Measurements from ENCODE around the gene YES1. TPM values are rescaled to one million over a fixed set of nuclear protein-coding genes. Genes with fewer than 3 reads are reported as not detected.

YES1 gene
- total RNA-seq, 1 donor from 2014 or later: 209 TPM

DNA sequence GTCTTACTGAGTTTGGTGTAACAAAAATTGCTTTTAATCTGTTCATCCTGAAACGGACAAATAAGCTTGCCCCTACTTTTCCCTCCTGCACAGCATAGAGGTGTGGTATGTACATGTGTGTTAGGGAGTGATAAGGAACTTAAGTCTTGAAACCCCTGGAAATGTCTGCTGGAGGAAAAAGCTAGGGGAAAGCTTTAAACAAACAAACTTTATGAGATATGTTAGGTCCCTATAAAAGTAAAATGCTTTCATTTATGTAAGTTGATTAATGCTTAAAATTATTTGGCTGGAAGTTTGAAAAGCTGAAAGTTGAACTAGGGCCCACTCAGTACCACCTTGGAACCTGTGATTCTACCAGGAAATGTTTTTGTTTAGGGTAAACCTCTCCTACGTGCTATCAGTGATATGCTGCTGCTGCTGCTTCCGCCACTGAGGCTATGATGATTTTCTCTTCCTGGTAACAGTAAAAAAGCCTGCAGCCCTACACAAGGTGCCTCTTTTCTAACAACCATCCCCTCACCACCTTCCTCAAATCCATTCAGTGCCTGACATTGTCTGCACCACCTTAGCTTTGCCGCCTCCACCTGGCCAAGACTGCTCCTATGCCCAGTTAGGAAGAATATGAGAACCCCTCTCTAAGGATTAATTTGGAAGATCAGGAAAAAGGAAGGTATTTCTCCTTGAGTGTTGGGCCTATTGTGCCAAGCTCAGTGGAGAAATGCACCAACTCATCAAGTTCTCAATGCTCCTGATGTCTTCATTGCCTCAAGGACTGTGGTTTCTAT is 2.5 kb upstream of the YES1 start:
- no peak overlapping the region for H3K27ac Mint-ChIP-seq
- H3K9me3 Mint-ChIP-seq: no peaks in the 10 kb centered on the region
- H3K36me3 Mint-ChIP-seq: peaks cover 6% of the 10 kb centered on the region
- TF ChIP-seq, protein P1, sequence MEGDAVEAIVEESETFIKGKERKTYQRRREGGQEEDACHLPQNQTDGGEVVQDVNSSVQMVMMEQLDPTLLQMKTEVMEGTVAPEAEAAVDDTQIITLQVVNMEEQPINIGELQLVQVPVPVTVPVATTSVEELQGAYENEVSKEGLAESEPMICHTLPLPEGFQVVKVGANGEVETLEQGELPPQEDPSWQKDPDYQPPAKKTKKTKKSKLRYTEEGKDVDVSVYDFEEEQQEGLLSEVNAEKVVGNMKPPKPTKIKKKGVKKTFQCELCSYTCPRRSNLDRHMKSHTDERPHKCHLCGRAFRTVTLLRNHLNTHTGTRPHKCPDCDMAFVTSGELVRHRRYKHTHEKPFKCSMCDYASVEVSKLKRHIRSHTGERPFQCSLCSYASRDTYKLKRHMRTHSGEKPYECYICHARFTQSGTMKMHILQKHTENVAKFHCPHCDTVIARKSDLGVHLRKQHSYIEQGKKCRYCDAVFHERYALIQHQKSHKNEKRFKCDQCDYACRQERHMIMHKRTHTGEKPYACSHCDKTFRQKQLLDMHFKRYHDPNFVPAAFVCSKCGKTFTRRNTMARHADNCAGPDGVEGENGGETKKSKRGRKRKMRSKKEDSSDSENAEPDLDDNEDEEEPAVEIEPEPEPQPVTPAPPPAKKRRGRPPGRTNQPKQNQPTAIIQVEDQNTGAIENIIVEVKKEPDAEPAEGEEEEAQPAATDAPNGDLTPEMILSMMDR (IDR thresholded peaks at IDR 0.05): no peak
- TF ChIP-seq EZH2 (IDR thresholded peaks at IDR 0.05) (no peak), EZH2phosphoT487 (IDR thresholded peaks at IDR 0.05) (no peak)
- H3K27me3 Mint-ChIP-seq (ENCODE audit: insufficient read depth, low read depth): peaks cover 2% of the 10 kb centered on the region
- no peaks in the 10 kb centered on the region for H3K36me3 ChIP-seq
- no peaks in the 10 kb centered on the region for H3K27me3 ChIP-seq
- peaks cover 21% of the 10 kb centered on the region for H3K4me1 ChIP-seq
- peaks cover 16% of the 10 kb centered on the region for H4K20me1 ChIP-seq (ENCODE audit: low read depth)
- no peaks in the 10 kb centered on the region for H3K9me3 ChIP-seq (ENCODE audit: low read depth)
- H3K27ac ChIP-seq: no peak overlapping the region
- H3K4me3 ChIP-seq: no peak overlapping the region
- no peak overlapping the region for H2AFZ ChIP-seq (replicated peaks)
- no peak overlapping the region for H3K4me2 ChIP-seq
- DNase-seq (ENCODE audit: low spot score): no peak
- H3K9ac ChIP-seq: no peak overlapping the region
- H3K79me2 ChIP-seq (ENCODE audit: low read depth): peaks cover 31% of the 10 kb centered on the region
- H3K4me3 Mint-ChIP-seq: peak overlapping the region; percentile 5
- H3F3A ChIP-seq (ENCODE audit: low read depth): peaks cover 30% of the 10 kb centered on the region
- peaks cover 24% of the 10 kb centered on the region for H3K4me1 Mint-ChIP-seq

DNA sequence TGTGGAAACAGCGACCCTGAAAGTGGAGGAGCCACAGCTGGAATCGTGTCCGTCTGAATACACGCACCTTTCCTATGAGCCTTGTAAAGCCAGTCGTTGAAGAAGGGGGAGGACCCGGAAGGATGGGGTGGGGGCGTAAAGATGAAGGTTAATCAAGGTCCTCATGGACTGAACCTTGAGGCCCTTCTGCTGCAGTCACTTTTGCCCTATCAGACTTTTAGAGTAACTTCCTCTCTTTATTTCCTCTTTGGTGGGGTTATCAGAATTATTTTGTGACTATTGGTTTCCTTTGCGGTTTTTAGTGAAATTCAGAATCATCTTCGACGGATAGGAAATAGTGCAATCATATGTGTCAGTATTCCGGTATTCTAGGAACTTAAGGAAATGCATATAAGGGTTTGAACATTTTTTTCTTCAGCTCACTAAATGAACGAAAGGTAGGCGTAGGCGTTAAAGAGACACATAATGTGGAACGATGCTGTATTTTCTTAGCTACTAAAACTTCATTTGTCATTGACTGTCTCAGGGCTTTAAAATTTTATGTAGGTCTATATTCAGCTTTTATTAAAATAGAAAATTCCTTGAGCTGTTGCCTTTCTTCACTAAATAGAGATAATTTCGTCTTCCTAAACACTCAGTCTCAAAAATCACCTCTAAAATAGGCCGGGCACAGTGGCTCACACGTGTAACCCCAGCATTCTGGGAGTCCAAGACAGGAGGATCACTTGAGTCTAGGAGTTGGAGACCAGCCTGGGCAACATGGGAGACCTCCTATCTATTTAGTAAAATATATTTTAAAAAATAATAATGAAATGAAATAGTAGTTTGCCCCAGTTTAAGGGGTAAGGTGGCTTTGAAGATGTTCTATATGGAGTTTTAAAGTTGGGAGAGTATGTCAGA is 1.4 kb upstream of the YES1 start:
- TF ChIP-seq, protein P1 (IDR thresholded peaks at IDR 0.05): no peak
- TF ChIP-seq EZH2phosphoT487 (IDR thresholded peaks at IDR 0.05) (no peak), EZH2 (IDR thresholded peaks at IDR 0.05) (no peak)
- H3K79me2 ChIP-seq (ENCODE audit: low read depth): peaks cover 42% of the 10 kb centered on the region
- no peaks in the 10 kb centered on the region for H3K27me3 ChIP-seq
- peaks cover 35% of the 10 kb centered on the region for H3F3A ChIP-seq (ENCODE audit: low read depth)
- H3K27ac ChIP-seq: peak overlapping the region; percentile 95
- peaks cover 26% of the 10 kb centered on the region for H4K20me1 ChIP-seq (ENCODE audit: low read depth)
- peak overlapping the region; percentile 92 for H2AFZ ChIP-seq (replicated peaks)
- Mint-ChIP-seq H3K27me3 (ENCODE audit: insufficient read depth, low read depth) (peaks cover 2% of the 10 kb centered on the region), H3K9me3 (no peaks in the 10 kb centered on the region), H3K4me1 (peaks cover 26% of the 10 kb centered on the region), H3K4me3 (peak overlapping the region; percentile 98), H3K36me3 (peaks cover 6% of the 10 kb centered on the region), H3K27ac (peak overlapping the region; percentile 99)
- peak overlapping the region; percentile 92 for H3K4me2 ChIP-seq
- peak overlapping the region; percentile 99 for H3K4me3 ChIP-seq
- peaks cover 21% of the 10 kb centered on the region for H3K4me1 ChIP-seq
- no peaks in the 10 kb centered on the region for H3K36me3 ChIP-seq
- no peaks in the 10 kb centered on the region for H3K9me3 ChIP-seq (ENCODE audit: low read depth)
- DNase-seq (ENCODE audit: low spot score): no peak
- H3K9ac ChIP-seq: peak overlapping the region; percentile 88

- Histone ChIP-seq H3K79me2 (ENCODE audit: low read depth) (peaks cover 50% of the 10 kb centered on the region), H4K20me1 (ENCODE audit: low read depth) (peaks cover 35% of the 10 kb centered on the region), H3K4me2 (peak overlapping the region; percentile 92), H3K9me3 (ENCODE audit: low read depth) (no peaks in the 10 kb centered on the region), H3K27ac (peak overlapping the region; percentile 95), H3K4me1 (peaks cover 28% of the 10 kb centered on the region), H3K4me3 (peak overlapping the region; percentile 99), H3K36me3 (no peaks in the 10 kb centered on the region), H3F3A (ENCODE audit: low read depth) (peaks cover 41% of the 10 kb centered on the region), H3K27me3 (no peaks in the 10 kb centered on the region), H2AFZ (replicated peaks) (peak overlapping the region; percentile 92), H3K9ac (peak overlapping the region; percentile 88)
- peak; percentile 93 for DNase-seq (ENCODE audit: low spot score)
- no peak for TF ChIP-seq EZH2phosphoT487 (IDR thresholded peaks at IDR 0.05)
- TF ChIP-seq, protein P1 (IDR thresholded peaks at IDR 0.05): no peak
- TF ChIP-seq EZH2 (IDR thresholded peaks at IDR 0.05): no peak
- H3K4me3 Mint-ChIP-seq: peak overlapping the region; percentile 98
- H3K4me1 Mint-ChIP-seq: peaks cover 26% of the 10 kb centered on the region
- peak overlapping the region; percentile 99 for H3K27ac Mint-ChIP-seq
- H3K27me3 Mint-ChIP-seq (ENCODE audit: insufficient read depth, low read depth): peaks cover 2% of the 10 kb centered on the region
- no peaks in the 10 kb centered on the region for H3K9me3 Mint-ChIP-seq
- H3K36me3 Mint-ChIP-seq: peaks cover 6% of the 10 kb centered on the region
Observed at GRCh38 chr18:812376-813171, 532 bp upstream of the YES1 start.
